NOMO-1 treated with dmso at 0.1 percent for 144 hours (cell line): ENCODE measurements around the gene SOS1.

Source experiments
- DNase-seq: peaks from one replicate; lab custom pipeline; 2025; ENCODE audit not compliant: unreplicated experiment; lab: John Stamatoyannopoulos, UW

SOS1 gene

GRCh38 chr2:38934742-38935141 lies 186.1 kb downstream of the SOS1 start:
- no peak for DNase-seq

GRCh38 chr2:38933653-38934052 lies 187.2 kb downstream of the SOS1 start:
- DNase-seq, result peak; percentile 29

GRCh38 chr2:38932586-38932985 lies 188.3 kb downstream of the SOS1 start:
- no peak for DNase-seq
